Stomach (tissue), 4 donors: ENCODE results near the gene EDC3.

ENCODE experiments used
- POLR2A ChIP-seq, 4 donors: fragments of 450-650 bp; IDR thresholded peaks; one replicate each; pipeline ENCODE4 v1.6.1; 2016; ENCODE audit warnings: antibody characterized with exemption in 4 of 4, control low read depth in 2 of 4, mild to moderate bottlenecking in 1 of 4, moderate library complexity in 1 of 4
- TF ChIP-seq, protein P1 (sequence below), 7 experiments: fragments of 450-650 bp in 4 of 7; fragments of 200-600 bp in 3 of 7; sonication (generic) in 3 of 7; IDR thresholded peaks; one replicate each; pipeline ENCODE4 v1.5.1; 2016 to 2019; ENCODE audit warnings: antibody characterized with exemption in 7 of 7, control low read depth in 2 of 7, mild to moderate bottlenecking in 1 of 7

DNA sequence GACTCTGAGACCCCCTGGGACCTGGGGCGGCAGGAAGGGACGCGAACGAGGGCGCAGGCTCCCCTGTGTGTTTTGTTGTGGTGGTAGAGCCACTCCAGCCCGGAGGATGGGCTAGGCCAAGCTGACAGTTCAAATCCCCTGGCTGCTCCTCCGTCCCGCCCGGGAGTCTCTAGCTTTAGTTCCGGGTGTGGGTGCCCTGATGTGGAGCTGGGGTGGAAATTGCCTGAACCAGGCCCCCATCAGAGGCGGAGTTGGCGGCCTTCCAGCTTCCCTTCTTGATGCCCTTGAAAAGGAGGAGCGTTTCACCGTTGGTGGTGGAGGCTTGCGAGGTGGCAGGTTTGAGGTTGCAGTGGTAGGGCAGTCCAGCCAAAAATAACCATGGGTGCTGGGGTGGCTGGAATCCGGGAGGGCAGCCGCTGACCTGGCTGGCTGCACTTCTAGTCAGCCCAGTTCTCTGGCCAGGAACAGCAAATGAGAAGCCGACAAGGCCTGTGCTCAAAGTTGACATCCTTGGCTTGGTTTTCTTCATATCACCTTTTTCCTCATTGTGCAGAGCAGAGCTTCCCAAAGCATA is 79.4 kb downstream of the EDC3 start:
- no peak for TF ChIP-seq POLR2A (IDR thresholded peaks at IDR 0.05)
- TF ChIP-seq, protein P1, sequence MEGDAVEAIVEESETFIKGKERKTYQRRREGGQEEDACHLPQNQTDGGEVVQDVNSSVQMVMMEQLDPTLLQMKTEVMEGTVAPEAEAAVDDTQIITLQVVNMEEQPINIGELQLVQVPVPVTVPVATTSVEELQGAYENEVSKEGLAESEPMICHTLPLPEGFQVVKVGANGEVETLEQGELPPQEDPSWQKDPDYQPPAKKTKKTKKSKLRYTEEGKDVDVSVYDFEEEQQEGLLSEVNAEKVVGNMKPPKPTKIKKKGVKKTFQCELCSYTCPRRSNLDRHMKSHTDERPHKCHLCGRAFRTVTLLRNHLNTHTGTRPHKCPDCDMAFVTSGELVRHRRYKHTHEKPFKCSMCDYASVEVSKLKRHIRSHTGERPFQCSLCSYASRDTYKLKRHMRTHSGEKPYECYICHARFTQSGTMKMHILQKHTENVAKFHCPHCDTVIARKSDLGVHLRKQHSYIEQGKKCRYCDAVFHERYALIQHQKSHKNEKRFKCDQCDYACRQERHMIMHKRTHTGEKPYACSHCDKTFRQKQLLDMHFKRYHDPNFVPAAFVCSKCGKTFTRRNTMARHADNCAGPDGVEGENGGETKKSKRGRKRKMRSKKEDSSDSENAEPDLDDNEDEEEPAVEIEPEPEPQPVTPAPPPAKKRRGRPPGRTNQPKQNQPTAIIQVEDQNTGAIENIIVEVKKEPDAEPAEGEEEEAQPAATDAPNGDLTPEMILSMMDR (IDR thresholded peaks at IDR 0.05) = no peak
